K562 (cell line): Measurements from ENCODE around the gene EPHA10. TPM values are rescaled to one million over a fixed set of nuclear protein-coding genes. Genes with fewer than 3 reads are reported as not detected.

Source experiments
- BCL6 ChIP-seq: fragments of 250-450 bp; sonication (Bioruptor Pico); IDR thresholded peaks from 2 replicates; pipeline ENCODE4 v1.4.0; 2020
- BRD4 ChIP-seq: fragments of 200-600 bp; sonication (generic); IDR thresholded peaks from 2 replicates; pipeline ENCODE4 v1.6.1; 2017; ENCODE audit warnings: inconsistent platforms
- BRD9 ChIP-seq: fragments of 450-650 bp; IDR thresholded peaks from 2 replicates; pipeline ENCODE4 v1.6.1; 2018; ENCODE audit warnings: low read depth; ENCODE audit not compliant: partially characterized antibody
- CREM ChIP-seq: IDR thresholded peaks from 2 replicates; pipeline ENCODE4 v1.6.1; 2014; ENCODE audit warnings: antibody characterized with exemption, low read depth
- DMBX1 ChIP-seq: fragments of 250-450 bp; sonication (Bioruptor Pico); IDR thresholded peaks from 2 replicates; pipeline ENCODE4 v1.8.0; 2022; ENCODE audit warnings: inconsistent platforms, mild to moderate bottlenecking, moderate library complexity, borderline replicate concordance
- HOXB6 ChIP-seq: fragments of 250-450 bp; sonication (Bioruptor Pico); IDR thresholded peaks from 2 replicates; pipeline ENCODE4 v1.5.1; 2022; ENCODE audit warnings: mild to moderate bottlenecking, borderline replicate concordance
- NR4A1 ChIP-seq, 2 experiments: fragments of 250-450 bp in 1 of 2; fragments of 450-650 bp in 1 of 2; sonication (Bioruptor Pico) in 1 of 2; IDR thresholded peaks; 2 replicates each; pipeline versions ENCODE4 v1.4.0 to v1.6.1; 2016 to 2020; ENCODE audit warnings: mild to moderate bottlenecking in 2 of 2, missing compliant biosample characterization in 1 of 2, missing genetic modification characterization in 1 of 2, moderate library complexity in 1 of 2
- PHB2 ChIP-seq: fragments of 450-650 bp; IDR thresholded peaks from 2 replicates; pipeline ENCODE4 v1.6.1; 2017; ENCODE audit warnings: low read depth
- SMAD4 ChIP-seq: fragments of 250-450 bp; sonication (Bioruptor Pico); conservative IDR thresholded peaks from 2 replicates; pipeline ENCODE4 v1.8.0; 2021; ENCODE audit warnings: inconsistent platforms, mild to moderate bottlenecking, moderate library complexity
- ZBTB17 ChIP-seq: fragments of 450-650 bp; formaldehyde crosslinking; IDR thresholded peaks from 2 replicates; pipeline ENCODE4 v1.4.0; 2020; ENCODE audit warnings: mild to moderate bottlenecking
- ZBTB2 ChIP-seq: fragments of 450-650 bp; IDR thresholded peaks from 2 replicates; pipeline ENCODE4 v1.6.1; 2016; ENCODE audit warnings: antibody characterized with exemption
- ZNF12 ChIP-seq: sonication (generic); formaldehyde crosslinking; IDR thresholded peaks from 2 replicates; pipeline ENCODE4 v1.4.0; 2020; ENCODE audit warnings: mild to moderate bottlenecking, missing genetic modification reagents
- ZNF124 ChIP-seq: sonication (generic); formaldehyde crosslinking; IDR thresholded peaks from 2 replicates; pipeline ENCODE4 v1.8.1; 2022; ENCODE audit warnings: missing genetic modification reagents
- ZNF217 ChIP-seq: sonication (generic); formaldehyde crosslinking; IDR thresholded peaks from 2 replicates; pipeline ENCODE4 v1.8.0; 2022; ENCODE audit warnings: mild to moderate bottlenecking, missing genetic modification reagents
- ZNF347 ChIP-seq: fragments of 450-650 bp; formaldehyde crosslinking; IDR thresholded peaks from 2 replicates; pipeline ENCODE4 v1.4.0; 2020; ENCODE audit warnings: low read depth, mild to moderate bottlenecking, moderate library complexity
- ZNF699 ChIP-seq: fragments of 250-450 bp; sonication (Bioruptor Pico); IDR thresholded peaks from 2 replicates; pipeline ENCODE4 v1.8.0; 2021; ENCODE audit warnings: mild to moderate bottlenecking, moderate library complexity; ENCODE audit not compliant: insufficient replicate concordance
- polyA plus RNA-seq, 8 experiments: library from polyadenylated mRNA; depleted of rRNA in 4 of 8; stranded (reverse) in 5 of 8; unstranded in 3 of 8; fragments of >200 nt; fragmentation: Nextera tagmentation in 2 of 8; fragmentation: Illumina TruSeq in 1 of 8; extraction: Ambion mirVana in 2 of 8; extraction: Trizol in 1 of 8; gene quantifications; 2 replicates each; pipeline versions ENCODE4 v1.2.1 to v1.2.3, GENCODE V29; 2011 to 2014; ENCODE audit warnings: inconsistent platforms in 1 of 8, missing spikeins in 1 of 8
- total RNA-seq, 7 experiments: library from RNA; depleted of rRNA in 6 of 7; stranded (reverse); fragments of >200 nt in 6 of 7; fragmentation: Illumina TruSeq in 2 of 7; extraction: Trizol in 2 of 7; gene quantifications; 2 replicates each; pipeline versions ENCODE4 v1.2.1 to v1.2.3, GENCODE V29; 2011 to 2021; ENCODE audit warnings: low replicate concordance in 1 of 7
- TF ChIP-seq, protein P1 (sequence below): sonication (generic); formaldehyde crosslinking; IDR thresholded peaks from 2 replicates; pipeline ENCODE4 v1.8.1; 2023; ENCODE audit warnings: mild to moderate bottlenecking, missing genetic modification reagents, moderate library complexity
- TF ChIP-seq, protein P2 (sequence below): sonication (generic); formaldehyde crosslinking; IDR thresholded peaks from 2 replicates; pipeline ENCODE4 v1.8.1; 2022; ENCODE audit warnings: missing genetic modification reagents
- TF ChIP-seq, protein P3 (sequence below): fragments of 450-650 bp; formaldehyde crosslinking; IDR thresholded peaks from 2 replicates; pipeline ENCODE4 v1.4.0; 2022; ENCODE audit warnings: missing genetic modification characterization
- TF ChIP-seq, protein P4 (sequence below): sonication (generic); formaldehyde crosslinking; IDR thresholded peaks from 2 replicates; pipeline ENCODE4 v1.4.0; 2020; ENCODE audit warnings: mild to moderate bottlenecking, missing genetic modification reagents

Gene EPHA10
- total and polyA plus RNA-seq, 9 of the 15 experiments (the other 6 are each of a cell fraction or from before 2014, with no cell fraction given), result 0.03 TPM; not detected in 8

DNA sequence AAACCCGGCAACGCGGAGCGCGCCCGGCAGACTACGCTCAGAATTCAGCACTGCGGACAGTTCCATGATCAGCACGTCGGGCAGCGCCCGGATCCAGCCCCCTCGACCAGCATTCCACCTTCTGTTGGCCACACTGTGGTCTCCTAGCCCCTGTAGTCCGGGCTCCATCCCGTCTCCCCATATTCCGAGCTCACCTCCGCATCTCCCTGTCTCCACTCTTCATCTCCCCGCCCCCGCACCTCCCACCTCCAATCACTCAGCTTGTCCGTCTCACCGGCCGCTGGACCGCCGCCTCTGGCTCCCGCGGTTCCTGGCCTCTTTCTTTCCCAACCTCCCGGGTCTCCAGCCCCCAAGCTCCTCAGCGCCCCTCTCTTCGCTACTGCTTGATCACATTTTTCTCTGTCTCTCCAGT, 500 bp downstream of the EPHA10 start (continued):
- TF ChIP-seq, protein P1, sequence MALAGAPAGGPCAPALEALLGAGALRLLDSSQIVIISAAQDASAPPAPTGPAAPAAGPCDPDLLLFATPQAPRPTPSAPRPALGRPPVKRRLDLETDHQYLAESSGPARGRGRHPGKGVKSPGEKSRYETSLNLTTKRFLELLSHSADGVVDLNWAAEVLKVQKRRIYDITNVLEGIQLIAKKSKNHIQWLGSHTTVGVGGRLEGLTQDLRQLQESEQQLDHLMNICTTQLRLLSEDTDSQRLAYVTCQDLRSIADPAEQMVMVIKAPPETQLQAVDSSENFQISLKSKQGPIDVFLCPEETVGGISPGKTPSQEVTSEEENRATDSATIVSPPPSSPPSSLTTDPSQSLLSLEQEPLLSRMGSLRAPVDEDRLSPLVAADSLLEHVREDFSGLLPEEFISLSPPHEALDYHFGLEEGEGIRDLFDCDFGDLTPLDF, result peak; percentile 99
- TF ChIP-seq HOXB6 (CRISPR knock-in tag) (no peak), ZNF347 (CRISPR knock-in tag) (no peak), SMAD4 (CRISPR knock-in tag) (peak; percentile 86), ZNF699 (no peak), BRD4 (no peak), CREM (peak; percentile 86), NR4A1 (CRISPR knock-in tag; IDR thresholded peaks at IDR 0.05) (no peak), NR4A1 (tag; IDR thresholded peaks at IDR 0.05) (peak; percentile 40; the same call in 1 of the 2 replicates), ZBTB17 (peak; percentile 55; the same call in 1 of the 2 replicates), BCL6 (CRISPR knock-in tag) (0 out of 2 replicates have a peak, but pooled peaks have one; percentile 10), ZBTB2 (no peak), ZNF124 (peak; percentile 94), DMBX1 (CRISPR knock-in tag) (peak; percentile 97), ZNF217 (peak; percentile 94), PHB2 (no peak), BRD9 (no peak), ZNF12 (CRISPR knock-in tag) (peak; percentile 94)
- TF ChIP-seq, protein P2, sequence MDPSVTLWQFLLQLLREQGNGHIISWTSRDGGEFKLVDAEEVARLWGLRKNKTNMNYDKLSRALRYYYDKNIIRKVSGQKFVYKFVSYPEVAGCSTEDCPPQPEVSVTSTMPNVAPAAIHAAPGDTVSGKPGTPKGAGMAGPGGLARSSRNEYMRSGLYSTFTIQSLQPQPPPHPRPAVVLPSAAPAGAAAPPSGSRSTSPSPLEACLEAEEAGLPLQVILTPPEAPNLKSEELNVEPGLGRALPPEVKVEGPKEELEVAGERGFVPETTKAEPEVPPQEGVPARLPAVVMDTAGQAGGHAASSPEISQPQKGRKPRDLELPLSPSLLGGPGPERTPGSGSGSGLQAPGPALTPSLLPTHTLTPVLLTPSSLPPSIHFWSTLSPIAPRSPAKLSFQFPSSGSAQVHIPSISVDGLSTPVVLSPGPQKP (CRISPR knock-in tag), result 0 out of 2 replicates have a peak, but pooled peaks have one; percentile 72
- TF ChIP-seq, protein P3, sequence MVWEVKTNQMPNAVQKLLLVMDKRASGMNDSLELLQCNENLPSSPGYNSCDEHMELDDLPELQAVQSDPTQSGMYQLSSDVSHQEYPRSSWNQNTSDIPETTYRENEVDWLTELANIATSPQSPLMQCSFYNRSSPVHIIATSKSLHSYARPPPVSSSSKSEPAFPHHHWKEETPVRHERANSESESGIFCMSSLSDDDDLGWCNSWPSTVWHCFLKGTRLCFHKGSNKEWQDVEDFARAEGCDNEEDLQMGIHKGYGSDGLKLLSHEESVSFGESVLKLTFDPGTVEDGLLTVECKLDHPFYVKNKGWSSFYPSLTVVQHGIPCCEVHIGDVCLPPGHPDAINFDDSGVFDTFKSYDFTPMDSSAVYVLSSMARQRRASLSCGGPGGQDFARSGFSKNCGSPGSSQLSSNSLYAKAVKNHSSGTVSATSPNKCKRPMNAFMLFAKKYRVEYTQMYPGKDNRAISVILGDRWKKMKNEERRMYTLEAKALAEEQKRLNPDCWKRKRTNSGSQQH (CRISPR knock-in tag), result peak; percentile 84
- TF ChIP-seq, protein P4, sequence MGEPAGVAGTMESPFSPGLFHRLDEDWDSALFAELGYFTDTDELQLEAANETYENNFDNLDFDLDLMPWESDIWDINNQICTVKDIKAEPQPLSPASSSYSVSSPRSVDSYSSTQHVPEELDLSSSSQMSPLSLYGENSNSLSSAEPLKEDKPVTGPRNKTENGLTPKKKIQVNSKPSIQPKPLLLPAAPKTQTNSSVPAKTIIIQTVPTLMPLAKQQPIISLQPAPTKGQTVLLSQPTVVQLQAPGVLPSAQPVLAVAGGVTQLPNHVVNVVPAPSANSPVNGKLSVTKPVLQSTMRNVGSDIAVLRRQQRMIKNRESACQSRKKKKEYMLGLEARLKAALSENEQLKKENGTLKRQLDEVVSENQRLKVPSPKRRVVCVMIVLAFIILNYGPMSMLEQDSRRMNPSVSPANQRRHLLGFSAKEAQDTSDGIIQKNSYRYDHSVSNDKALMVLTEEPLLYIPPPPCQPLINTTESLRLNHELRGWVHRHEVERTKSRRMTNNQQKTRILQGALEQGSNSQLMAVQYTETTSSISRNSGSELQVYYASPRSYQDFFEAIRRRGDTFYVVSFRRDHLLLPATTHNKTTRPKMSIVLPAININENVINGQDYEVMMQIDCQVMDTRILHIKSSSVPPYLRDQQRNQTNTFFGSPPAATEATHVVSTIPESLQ (CRISPR knock-in tag), result peak; percentile 100
